AG09309 (cell line): Measurements from ENCODE around the gene LMNTD2.

Experiments used
- DNase-seq: peaks from one replicate; pipeline ENCODE4 v3.0.0-alpha.2; 2010; ENCODE audit warnings: low read depth
- H3K4me3 ChIP-seq: 2 replicates; pipeline ENCODE4 v1.5.1; 2011; ENCODE audit warnings: mild to moderate bottlenecking, low read depth, low read length, moderate library complexity; ENCODE audit not compliant: control insufficient read depth
- CTCF ChIP-seq: IDR thresholded peaks from 2 replicates; pipeline ENCODE4 v1.5.1; 2011; ENCODE audit warnings: mild to moderate bottlenecking, low read depth, low read length, inconsistent platforms; ENCODE audit not compliant: insufficient read depth, control insufficient read depth; ENCODE audit errors: missing control alignments

The LMNTD2 gene

GRCh38 chr11:568306-569157 lies 8.0 kb upstream of the LMNTD2 start:
- no peak for TF ChIP-seq CTCF
- peak overlapping the region; percentile 69 for H3K4me3 ChIP-seq
- peak; percentile 71 for DNase-seq

- DNase-seq: no peak
- TF ChIP-seq CTCF: no peak
- H3K4me3 ChIP-seq: peak overlapping the region; percentile 67
Measured at GRCh38 chr11:567629-568292, 7.2 kb upstream of the LMNTD2 start.

GRCh38 chr11:567011-567628 lies 6.6 kb upstream of the LMNTD2 start:
- no peak for DNase-seq
- peak overlapping the region; percentile 67 for H3K4me3 ChIP-seq
- TF ChIP-seq CTCF: no peak

- no peak for DNase-seq
- no peak for TF ChIP-seq CTCF
- no peak overlapping the region for H3K4me3 ChIP-seq
Measured at GRCh38 chr11:565921-566509, 5.5 kb upstream of the LMNTD2 start.

- no peak for TF ChIP-seq CTCF
- no peak for DNase-seq
- H3K4me3 ChIP-seq: no peak overlapping the region
Measured at GRCh38 chr11:563812-564578, 3.5 kb upstream of the LMNTD2 start.
